AG04450 (cell line): ENCODE results near the gene LONRF2. TPM values are rescaled to one million over a fixed set of nuclear protein-coding genes. Genes with fewer than 3 reads are reported as not detected.
A peak's percentile ranks its signal among the peaks of the same experiment; 100 is the strongest.

Experiments used
- CTCF ChIA-PET: fragments of 300-600, 350-600 bp; formaldehyde crosslinking; extraction: SDS; loops from one replicate; lab custom pipeline; 2022; ENCODE audit warnings: antibody characterized with exemption, inconsistent platforms; lab: Charles Lee
- POLR2A ChIA-PET: fragments of 350-600 bp; formaldehyde crosslinking; extraction: SDS; loops from one replicate; lab custom pipeline; 2021; ENCODE audit warnings: antibody characterized with exemption, inconsistent platforms; lab: Yijun Ruan, JAX
- DNase-seq: peaks from one replicate; pipeline ENCODE4 v3.0.0-alpha.2; 2011; ENCODE audit warnings: low read depth, low spot score
- H3K27ac ChIP-seq: one replicate; pipeline ENCODE4 v1.5.1; 2012; ENCODE audit warnings: low read depth, low read length, control low read depth
- H3K27me3 ChIP-seq: one replicate; pipeline ENCODE4 v1.6.0; 2012; ENCODE audit warnings: low read length; ENCODE audit not compliant: control insufficient read depth, insufficient read depth
- H3K4me3 ChIP-seq: 2 replicates; pipeline ENCODE4 v1.5.1; 2011; ENCODE audit warnings: mild to moderate bottlenecking, low read depth, low read length, control low read depth
- H3K9me3 ChIP-seq: 2 replicates; pipeline ENCODE4 v1.5.1; 2012; ENCODE audit warnings: low read length; ENCODE audit not compliant: control insufficient read depth, insufficient read depth
- polyA plus RNA-seq: library from polyadenylated mRNA; depleted of rRNA; stranded (reverse); fragments of >200 nt; gene quantifications from 2 replicates; pipeline ENCODE4 v1.2.3, GENCODE V29; 2011
- TF ChIP-seq, protein P1 (sequence below): IDR thresholded peaks from 2 replicates; pipeline ENCODE4 v1.5.1; 2011; ENCODE audit warnings: low read depth, low read length, control low read depth, inconsistent platforms

LONRF2 gene
- polyA plus RNA-seq, 1 experiment: 0.98 TPM

DNA sequence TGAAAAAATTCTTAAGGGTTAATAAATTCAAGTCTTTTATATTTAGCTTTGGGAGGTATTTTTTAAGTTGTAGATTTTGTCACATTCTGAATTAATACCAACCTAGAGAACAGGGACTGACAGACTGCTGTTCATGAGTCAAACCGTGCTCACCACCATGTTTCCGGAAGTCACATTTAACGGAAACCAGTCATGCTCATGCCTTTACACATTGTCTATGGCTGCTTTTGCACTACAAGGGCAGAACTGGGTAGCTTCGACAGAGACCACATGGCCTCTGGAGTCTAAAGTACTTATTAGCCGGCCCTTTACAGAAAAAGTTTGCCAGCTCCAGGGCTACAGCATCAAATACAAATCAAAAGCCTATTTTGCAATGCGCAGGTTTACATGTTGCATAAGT lies 33.3 kb downstream of the LONRF2 start:
- no peak overlapping the region for H3K4me3 ChIP-seq
- CTCF ChIA-PET: interaction anchor here (1.6 kb wide), 1 partner anchor 28 kb away, joined by 5 read pairs; no protein-coding TSS in a partner anchor
- TF ChIP-seq, protein P1, sequence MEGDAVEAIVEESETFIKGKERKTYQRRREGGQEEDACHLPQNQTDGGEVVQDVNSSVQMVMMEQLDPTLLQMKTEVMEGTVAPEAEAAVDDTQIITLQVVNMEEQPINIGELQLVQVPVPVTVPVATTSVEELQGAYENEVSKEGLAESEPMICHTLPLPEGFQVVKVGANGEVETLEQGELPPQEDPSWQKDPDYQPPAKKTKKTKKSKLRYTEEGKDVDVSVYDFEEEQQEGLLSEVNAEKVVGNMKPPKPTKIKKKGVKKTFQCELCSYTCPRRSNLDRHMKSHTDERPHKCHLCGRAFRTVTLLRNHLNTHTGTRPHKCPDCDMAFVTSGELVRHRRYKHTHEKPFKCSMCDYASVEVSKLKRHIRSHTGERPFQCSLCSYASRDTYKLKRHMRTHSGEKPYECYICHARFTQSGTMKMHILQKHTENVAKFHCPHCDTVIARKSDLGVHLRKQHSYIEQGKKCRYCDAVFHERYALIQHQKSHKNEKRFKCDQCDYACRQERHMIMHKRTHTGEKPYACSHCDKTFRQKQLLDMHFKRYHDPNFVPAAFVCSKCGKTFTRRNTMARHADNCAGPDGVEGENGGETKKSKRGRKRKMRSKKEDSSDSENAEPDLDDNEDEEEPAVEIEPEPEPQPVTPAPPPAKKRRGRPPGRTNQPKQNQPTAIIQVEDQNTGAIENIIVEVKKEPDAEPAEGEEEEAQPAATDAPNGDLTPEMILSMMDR: no peak
- POLR2A ChIA-PET: no interaction called here
- H3K27me3 ChIP-seq: no peaks in the 10 kb centered on the region
- no peak overlapping the region for H3K27ac ChIP-seq
- DNase-seq: no peak
- peaks cover 2% of the 10 kb centered on the region; the same call in 1 of the 2 replicates for H3K9me3 ChIP-seq

DNA sequence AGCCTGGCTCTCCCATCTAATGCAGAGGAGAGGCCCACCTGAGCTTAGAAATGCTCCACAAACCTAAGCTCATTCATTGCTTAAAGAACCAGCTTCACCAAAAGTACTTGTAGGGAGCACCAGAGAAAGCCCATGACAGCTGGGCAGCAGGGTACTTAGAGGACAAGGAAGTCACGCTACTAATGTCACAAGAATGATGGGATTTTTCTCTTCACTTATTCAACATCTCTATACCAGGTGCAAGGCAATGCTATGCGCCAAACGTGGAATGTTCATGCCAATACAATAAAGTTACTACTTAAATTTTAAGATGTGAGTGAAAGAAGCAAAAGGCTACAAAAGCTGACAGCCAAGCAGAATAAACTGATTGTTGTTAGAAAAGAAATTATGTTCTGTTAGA lies 36.0 kb downstream of the LONRF2 start:
- H3K4me3 ChIP-seq: no peak overlapping the region
- POLR2A ChIA-PET: no interaction called here
- DNase-seq: no peak
- peak overlapping the region; percentile 69 for H3K27ac ChIP-seq
- CTCF ChIA-PET: interaction anchor here (0.7 to 2.3 kb wide), 4 partner anchors 23 to 94 kb away, joined by 3 to 13 read pairs (median 6); no protein-coding TSS in a partner anchor
- H3K27me3 ChIP-seq: no peaks in the 10 kb centered on the region
- peaks cover 2% of the 10 kb centered on the region; the same call in 1 of the 2 replicates for H3K9me3 ChIP-seq
- TF ChIP-seq, protein P1: no peak

DNA sequence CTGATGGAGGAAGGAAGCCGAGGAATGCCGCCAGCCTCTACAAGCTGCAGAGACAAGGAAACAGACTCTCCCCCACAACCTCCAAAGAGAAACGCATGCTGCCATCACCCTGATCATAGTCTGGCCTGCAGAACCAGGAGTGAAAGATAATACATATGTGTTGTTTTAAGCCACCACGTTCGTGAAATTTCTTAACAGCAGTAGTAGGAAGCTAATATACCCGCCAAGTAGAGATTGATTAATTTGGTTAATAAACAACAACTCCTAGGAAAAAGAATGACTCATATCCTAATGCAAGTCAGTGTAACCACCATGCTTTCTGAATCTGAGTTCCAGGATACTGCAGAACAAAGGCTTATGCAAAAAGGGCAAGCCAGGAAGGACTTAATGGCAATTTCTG lies 36.6 kb downstream of the LONRF2 start:
- DNase-seq: peak; percentile 48
- ChIA-PET CTCF (interaction anchor here (0.7 to 2.3 kb wide), 5 partner anchors 22 to 95 kb away, joined by 3 to 13 read pairs (median 5); no protein-coding TSS in a partner anchor), POLR2A (no interaction called here)
- TF ChIP-seq, protein P1: no peak
- Histone ChIP-seq H3K27me3 (no peaks in the 10 kb centered on the region), H3K4me3 (no peak overlapping the region), H3K9me3 (peaks cover 2% of the 10 kb centered on the region; the same call in 1 of the 2 replicates), H3K27ac (peak overlapping the region; percentile 69)

DNA sequence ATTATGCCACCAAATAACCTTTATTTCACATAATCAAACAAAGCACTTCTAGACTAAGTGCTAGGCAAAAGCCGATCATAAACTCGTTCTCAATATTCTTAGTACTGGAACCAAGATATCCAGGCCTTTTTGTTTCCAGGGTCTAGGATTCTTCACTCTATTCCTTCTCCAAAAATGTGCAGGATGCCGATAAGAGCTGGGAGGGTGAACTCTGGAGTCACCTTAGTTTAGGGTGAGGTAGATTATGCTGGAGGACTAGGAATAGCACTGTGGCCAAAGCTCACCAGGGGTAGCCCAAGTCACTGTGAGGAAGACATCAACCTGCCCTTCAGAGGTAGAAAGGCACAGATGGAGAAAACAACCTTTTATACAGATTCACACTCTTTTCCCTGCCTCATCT lies 37.3 kb downstream of the LONRF2 start:
- H3K27me3 ChIP-seq: no peaks in the 10 kb centered on the region
- no peak for DNase-seq
- TF ChIP-seq, protein P1: no peak
- H3K4me3 ChIP-seq: no peak overlapping the region
- H3K9me3 ChIP-seq: peaks cover 2% of the 10 kb centered on the region; the same call in 1 of the 2 replicates
- CTCF ChIA-PET: interaction anchor here (0.8 to 1.3 kb wide), 2 partner anchors 22 to 96 kb away, joined by 4 to 6 read pairs; no protein-coding TSS in a partner anchor
- H3K27ac ChIP-seq: no peak overlapping the region
- POLR2A ChIA-PET: no interaction called here

DNA sequence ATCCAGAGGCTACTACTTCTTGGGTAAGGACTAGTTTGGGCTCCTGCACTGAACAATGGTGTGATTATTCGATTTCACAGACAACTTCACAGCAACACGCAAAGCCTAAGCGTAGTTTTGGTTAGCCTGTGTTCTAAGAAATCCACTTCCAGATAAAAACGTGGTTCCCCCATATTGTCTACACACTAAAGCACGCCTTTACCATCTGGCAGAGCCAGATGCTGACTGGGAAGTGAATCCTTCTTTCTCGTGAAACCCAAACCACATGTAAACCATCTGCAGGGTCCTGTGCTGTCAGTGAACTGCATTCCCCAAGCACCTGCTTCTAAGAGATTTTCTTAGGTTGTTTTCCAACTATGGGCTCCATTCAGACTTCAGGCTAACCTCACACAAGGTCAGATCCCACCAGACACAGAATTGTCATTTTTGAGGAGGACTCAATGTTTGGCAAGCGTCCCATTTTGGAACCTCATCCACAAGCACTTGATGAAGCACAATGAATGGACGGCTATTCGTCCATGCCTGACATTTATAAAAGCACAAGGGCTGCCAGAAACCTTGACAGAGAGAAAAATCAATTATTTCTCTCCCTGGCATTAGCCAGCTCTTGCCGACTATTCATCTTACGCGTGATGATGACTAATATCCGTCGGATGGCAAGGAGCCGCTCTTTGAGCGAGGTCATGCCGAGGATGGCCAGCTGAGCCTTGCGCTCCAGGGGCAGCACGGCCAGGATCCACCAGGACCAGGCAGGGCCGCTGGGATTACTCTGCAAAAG lies 38.4 kb downstream of the LONRF2 start:
- Histone ChIP-seq H3K9me3 (peaks cover 2% of the 10 kb centered on the region; the same call in 1 of the 2 replicates), H3K27me3 (no peaks in the 10 kb centered on the region), H3K27ac (no peak overlapping the region), H3K4me3 (no peak overlapping the region)
- DNase-seq: no peak
- TF ChIP-seq, protein P1: no peak
- POLR2A ChIA-PET: no interaction called here
- CTCF ChIA-PET: no interaction called here
